ENCODE data around the gene XIST.

DNA sequence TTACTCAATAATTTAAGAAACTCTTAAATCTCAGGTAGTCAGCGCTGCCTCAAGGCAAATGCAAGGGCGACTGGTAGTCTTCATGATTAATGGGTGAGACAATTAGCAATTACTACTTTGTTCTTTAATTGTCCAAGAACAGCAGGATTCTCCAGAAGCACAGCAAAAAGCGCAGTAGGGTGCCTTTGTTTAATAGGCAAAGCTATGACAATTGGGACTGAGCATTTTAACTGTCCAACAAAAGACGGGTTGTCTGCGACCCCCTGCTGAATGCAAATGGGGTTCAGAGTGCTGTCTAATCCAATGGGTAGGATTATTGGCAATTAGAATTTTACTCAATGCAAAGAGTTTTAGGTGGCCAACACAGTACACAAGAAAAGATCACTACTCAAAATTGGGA is 3.4 kb downstream of the XIST start:
- TF ChIP-seq, protein P1, sequence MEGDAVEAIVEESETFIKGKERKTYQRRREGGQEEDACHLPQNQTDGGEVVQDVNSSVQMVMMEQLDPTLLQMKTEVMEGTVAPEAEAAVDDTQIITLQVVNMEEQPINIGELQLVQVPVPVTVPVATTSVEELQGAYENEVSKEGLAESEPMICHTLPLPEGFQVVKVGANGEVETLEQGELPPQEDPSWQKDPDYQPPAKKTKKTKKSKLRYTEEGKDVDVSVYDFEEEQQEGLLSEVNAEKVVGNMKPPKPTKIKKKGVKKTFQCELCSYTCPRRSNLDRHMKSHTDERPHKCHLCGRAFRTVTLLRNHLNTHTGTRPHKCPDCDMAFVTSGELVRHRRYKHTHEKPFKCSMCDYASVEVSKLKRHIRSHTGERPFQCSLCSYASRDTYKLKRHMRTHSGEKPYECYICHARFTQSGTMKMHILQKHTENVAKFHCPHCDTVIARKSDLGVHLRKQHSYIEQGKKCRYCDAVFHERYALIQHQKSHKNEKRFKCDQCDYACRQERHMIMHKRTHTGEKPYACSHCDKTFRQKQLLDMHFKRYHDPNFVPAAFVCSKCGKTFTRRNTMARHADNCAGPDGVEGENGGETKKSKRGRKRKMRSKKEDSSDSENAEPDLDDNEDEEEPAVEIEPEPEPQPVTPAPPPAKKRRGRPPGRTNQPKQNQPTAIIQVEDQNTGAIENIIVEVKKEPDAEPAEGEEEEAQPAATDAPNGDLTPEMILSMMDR (IDR thresholded peaks at IDR 0.05): no peak
- TF ChIP-seq POLR2A (IDR thresholded peaks at IDR 0.05): no peak
